Measurements from ENCODE around the gene FAM227A.
A peak's percentile ranks its signal among the peaks of the same experiment; 100 is the strongest.

DNA sequence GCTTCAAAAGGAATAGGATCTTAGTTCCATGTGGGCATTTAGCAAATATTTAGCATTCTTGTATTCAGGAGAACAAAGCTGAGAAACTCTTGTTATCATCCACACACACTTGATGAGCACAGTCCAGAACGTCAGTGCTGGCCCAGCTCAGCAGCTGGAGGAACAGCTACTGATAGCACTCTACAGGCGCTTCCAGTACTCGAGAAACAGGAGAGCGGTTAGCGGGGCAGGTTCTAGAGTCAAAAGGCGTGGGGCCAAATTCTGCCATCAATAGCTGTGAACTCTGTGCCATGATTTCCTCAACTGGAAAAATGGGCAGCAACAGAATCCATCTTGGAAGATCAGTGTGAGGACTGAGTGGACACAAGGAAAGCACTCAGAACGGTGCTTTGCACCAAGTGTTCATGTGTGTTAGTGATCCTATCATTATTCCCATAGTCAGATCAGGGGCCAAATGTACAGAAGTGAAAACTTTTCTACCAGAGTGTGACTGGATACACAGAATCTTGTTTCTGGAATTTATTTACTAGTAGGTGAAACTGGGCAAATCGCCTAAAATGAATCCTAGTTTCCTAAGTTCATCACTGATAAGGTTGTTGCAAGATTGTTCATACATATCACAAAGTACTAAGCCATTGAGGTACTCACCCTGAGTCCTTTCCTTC, 41.4 kb upstream of the FAM227A start:
- TF ChIP-seq POLR2A (IDR thresholded peaks at IDR 0.05; ENCODE audit: low read length), result peak; percentile 46
- no peak for TF ChIP-seq GATA1 (IDR thresholded peaks at IDR 0.05; ENCODE audit: low read depth, low read length)

Measured in erythroblast (primary cell).